Raji (cell line): ENCODE measurements around the gene CALHM5.

Experiments used
- POLR2A ChIP-seq: IDR thresholded peaks from 2 replicates; pipeline ENCODE4 v1.6.1; 2011; ENCODE audit warnings: low read depth, low read length, control low read depth; ENCODE audit not compliant: insufficient read depth

CALHM5 gene

GRCh38 chr6:116511424-116512110 lies at the start of gene CALHM5:
Gene CALHM5, plus strand, starts transcription at chr6:116511639. Its CDS starts 58 bp downstream, at chr6:116511697.
- TF ChIP-seq POLR2A, result no peak

GRCh38 chr6:116461932-116462885 lies 49.2 kb upstream of the CALHM5 start:
- TF ChIP-seq POLR2A, result no peak

- TF ChIP-seq POLR2A, result no peak
Measured at GRCh38 chr6:116463301-116463700, 48.1 kb upstream of the CALHM5 start.

- no peak for TF ChIP-seq POLR2A
Measured at GRCh38 chr6:116465246-116465645, 46.2 kb upstream of the CALHM5 start.

- TF ChIP-seq POLR2A, result no peak
Measured at GRCh38 chr6:116467096-116467495, 44.3 kb upstream of the CALHM5 start.

- TF ChIP-seq POLR2A, result no peak
Measured at GRCh38 chr6:116467514-116467913, 43.9 kb upstream of the CALHM5 start.

- TF ChIP-seq POLR2A, result no peak
Measured at GRCh38 chr6:116468293-116468692, 43.1 kb upstream of the CALHM5 start.

- TF ChIP-seq POLR2A, result no peak
Measured at GRCh38 chr6:116471531-116471930, 39.9 kb upstream of the CALHM5 start.

GRCh38 chr6:116472706-116473105 lies 38.7 kb upstream of the CALHM5 start:
- TF ChIP-seq POLR2A, result no peak

- no peak for TF ChIP-seq POLR2A
Measured at GRCh38 chr6:116475141-116475540, 36.3 kb upstream of the CALHM5 start.

- no peak for TF ChIP-seq POLR2A
Measured at GRCh38 chr6:116476002-116476678, 35.3 kb upstream of the CALHM5 start.

- no peak for TF ChIP-seq POLR2A
Measured at GRCh38 chr6:116482780-116483179, 28.7 kb upstream of the CALHM5 start.

- TF ChIP-seq POLR2A, result no peak
Measured at GRCh38 chr6:116483616-116484015, 27.8 kb upstream of the CALHM5 start.

- TF ChIP-seq POLR2A, result no peak
Measured at GRCh38 chr6:116485559-116486184, 25.8 kb upstream of the CALHM5 start.
